Measurements from ENCODE around the gene AKAP1.

The AKAP1 gene

DNA sequence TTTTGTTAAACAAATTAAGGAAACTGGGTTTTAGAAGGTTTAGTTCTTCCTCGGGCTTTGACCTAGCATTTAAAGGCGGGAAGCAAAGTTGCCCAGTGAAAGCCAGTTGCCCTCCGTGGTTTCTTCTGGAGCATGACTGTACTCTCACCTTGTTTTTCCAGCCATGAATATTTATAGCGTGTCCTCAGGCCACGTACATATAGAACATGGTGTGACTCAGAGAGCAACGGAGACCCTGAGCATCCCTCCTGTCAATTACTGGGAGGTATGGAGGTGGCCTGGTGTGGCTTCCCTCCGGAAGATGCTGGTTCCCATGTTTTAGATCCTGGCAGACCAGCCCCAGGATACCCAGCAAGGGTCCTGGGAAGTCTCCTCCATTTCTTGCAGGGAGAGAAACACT is 48.4 kb downstream of the AKAP1 start:
- no peak for DNase-seq (ENCODE audit: low spot score)

DNA sequence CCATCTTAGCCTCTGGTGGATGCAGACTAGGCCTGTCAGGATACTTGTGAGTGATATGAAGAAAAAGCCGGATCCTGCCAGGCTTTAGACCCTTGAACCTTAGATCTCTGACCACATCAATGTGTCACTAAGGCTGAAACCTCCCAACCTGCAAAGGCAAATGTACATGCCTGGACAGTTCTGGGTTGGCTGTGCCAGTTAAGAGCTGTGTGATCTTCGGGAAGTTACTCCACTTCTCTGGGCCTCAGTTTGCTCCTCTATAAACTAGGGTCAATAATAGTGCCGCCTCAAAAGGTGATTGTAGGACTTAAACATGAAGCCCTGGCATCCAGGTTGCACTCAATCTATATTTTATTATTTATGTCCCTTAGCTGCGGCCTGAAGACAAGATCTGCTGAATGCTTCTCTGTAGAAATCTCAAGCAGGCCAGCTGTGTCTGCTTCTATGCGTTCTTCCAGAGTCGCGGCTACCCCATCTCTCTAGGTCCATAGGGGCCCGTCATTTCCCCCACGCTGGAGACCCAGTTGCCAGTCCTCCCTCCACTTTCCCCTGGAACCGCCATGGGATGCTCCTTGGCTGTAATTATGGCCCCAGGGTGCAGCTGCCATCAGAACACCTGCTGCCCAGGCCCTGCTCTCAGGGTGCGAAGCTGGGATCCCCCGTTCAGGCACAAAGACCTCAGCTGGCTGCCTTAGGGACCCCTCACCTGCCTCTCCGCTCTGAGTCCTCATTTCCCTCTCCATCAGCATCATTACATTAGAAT is 50.2 kb downstream of the AKAP1 start:
- DNase-seq (ENCODE audit: low spot score), result no peak

DNA sequence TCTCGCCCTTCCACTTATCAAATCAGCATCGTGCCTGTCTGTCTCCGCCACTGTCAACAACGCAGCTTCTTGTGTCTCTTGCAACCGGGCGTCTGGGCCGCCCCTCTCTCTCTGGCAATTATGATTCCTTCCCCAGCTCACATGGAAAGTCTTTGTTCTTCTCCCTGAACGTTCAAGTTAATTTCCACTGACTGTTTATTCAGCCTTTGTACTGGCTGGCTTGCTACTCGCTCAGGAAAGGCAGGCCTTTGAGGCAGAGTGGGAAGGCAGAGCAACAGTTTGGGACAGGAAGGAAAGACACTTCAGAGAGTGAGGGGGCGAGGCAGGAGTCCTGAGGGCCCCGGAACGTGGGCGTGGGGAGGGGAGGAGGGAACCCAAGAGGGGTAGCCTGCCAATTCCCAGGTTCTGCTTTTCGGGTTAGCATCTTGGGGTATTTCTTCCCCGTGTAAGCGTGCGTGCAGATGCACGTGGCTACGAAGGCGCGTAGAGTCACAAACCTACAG is 50.8 kb downstream of the AKAP1 start:
- DNase-seq (ENCODE audit: low spot score), result no peak

DNA sequence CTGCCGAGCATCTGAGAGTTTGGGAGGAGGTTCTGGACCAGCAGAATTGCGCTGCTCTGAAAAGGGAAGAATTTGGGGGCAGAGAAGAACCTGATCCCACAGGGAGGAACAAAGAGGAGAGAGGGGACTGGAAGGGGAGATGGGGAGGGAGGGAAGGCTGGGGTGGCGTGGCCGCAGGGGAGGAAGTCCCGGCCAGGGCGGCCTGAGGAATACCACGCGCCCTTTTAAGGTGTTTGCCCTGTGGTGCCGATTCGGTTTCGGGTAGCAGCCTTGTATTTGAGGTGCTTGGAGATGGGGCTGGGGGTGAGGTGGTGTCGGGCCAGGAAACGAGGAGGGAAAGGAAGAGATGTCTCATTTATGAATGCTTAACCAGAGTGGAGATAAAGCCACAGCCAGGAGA is 51.3 kb downstream of the AKAP1 start:
- DNase-seq (ENCODE audit: low spot score), result no peak

DNA sequence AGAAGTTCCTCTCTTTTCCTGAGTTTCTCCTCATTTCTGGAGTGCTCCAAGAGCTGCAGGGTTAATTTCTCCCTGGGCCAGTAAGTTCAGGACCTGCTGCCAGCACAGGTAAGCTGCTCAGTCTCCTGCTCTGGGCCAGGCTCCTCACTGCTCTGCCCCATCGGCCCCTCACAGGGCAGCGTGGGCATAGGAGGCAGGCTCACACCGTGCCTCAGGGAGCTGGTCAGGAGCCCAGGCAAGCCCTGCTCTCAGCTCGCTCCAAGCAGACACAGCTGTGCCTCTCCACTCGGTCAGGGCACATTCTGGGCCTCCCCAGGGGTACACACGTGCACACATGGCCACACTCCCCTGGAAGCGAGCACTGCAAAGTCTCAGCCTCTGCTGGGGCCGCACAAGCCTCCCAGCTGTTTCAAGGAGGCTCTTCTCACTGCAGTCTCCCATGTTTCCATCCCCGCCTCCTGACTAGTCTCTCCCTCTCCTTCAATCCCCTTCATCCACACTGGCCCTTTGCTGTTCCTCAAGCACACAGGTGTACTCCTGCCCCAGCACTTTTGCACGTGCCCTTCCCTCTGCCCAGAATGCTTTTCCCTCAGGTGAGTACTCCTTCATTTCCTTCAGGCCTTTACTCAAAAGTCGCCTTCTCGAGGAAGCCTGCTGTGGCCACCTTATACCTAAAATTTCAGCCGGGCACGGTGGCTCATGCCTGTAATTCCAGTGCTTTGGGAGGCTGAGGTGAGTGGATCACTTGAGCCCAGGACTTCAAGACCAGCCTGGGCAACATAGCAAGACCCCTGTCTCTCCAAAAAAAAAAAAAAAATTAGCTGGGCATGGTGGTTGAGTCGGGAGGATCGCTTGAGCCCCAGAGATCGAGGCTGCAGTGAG is 53.2 kb downstream of the AKAP1 start:
- no peak for DNase-seq (ENCODE audit: low spot score)

DNA sequence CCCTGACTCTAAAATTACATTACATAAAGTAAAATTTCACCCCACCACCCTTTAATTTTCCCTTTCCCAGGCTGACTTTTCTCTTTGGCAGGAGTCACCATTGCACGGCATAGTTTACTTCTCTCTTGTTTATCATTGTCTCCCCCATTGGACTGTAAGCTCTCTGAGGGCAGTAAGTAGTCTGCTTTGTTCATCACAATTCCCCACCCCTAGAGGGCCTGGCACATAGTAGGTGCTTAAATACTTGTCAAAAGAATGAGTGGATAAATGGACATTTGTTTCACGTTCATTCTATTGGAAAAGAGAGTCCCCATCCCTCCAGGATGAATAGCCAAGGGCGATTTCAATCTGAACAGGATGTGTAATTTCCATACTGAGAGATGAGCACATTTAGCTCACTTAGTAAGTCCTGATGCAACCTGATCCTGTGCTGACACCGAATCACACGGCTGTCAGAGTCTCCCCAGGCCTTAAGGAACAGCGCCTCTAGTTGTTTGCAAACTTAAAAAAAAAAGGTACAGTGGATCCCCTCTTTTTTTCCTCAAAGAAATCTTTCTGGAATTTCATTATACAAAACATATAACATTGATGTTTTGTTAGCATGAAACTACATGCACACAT is 54.0 kb downstream of the AKAP1 start:
- DNase-seq (ENCODE audit: low spot score), result no peak

DNA sequence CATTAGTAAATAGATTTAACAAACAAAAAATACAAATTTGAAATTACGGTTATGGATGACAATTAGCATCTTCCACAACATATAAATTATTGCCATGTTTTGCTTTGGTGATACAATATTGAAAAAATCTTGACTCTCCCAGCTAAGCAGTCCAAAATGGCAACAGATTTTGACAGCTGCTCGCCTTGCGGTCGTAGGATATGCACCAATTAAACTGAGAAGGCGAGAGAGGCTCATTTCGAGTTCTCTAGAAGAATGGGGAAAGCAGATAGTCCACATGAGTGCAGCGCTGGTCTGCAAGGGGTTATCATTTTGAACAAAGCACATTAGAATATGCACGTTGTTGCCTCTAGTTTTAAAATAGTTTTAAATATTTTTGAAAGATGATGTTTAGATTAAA is 55.3 kb downstream of the AKAP1 start:
- no peak for DNase-seq (ENCODE audit: low spot score)

DNA sequence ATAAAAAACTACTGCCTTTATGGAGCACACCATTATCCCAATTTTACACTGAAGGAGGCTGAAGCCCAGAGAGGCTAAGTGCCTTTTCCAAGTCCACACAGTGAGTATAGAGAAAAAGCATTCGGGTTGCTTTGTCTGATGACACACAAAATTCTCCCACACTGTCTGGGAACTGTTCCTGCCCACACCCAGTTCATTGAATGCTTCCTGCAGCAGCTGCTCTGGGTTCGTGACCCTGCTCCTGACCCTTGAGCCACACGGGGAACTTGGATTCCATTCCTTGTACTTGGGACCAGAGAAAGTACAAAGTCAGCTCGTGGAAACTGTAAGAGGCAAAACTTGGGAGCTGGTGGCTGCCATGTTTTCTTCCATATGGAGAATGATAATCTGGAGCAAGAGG is 57.9 kb downstream of the AKAP1 start:
- no peak for DNase-seq (ENCODE audit: low spot score)

DNA sequence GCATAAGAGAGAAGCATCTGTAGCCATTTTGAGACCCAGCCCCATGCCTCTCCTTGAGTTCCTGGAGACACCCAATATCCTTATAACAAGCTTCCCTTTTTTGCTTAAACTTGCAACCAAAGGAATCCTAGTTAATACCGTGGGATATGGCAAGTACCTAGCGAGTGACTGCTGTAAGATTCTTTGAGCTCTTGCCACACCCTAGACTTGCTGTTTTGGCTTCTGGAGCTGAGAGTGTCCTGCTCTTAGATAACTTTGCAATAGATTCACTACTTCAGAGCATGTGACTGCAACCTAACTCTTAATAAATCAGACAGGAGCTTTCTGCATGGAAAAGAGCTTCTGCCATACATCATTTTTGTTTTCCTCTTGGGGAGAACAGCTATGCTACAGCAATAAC is 58.3 kb downstream of the AKAP1 start:
- DNase-seq (ENCODE audit: low spot score), result no peak

DNA sequence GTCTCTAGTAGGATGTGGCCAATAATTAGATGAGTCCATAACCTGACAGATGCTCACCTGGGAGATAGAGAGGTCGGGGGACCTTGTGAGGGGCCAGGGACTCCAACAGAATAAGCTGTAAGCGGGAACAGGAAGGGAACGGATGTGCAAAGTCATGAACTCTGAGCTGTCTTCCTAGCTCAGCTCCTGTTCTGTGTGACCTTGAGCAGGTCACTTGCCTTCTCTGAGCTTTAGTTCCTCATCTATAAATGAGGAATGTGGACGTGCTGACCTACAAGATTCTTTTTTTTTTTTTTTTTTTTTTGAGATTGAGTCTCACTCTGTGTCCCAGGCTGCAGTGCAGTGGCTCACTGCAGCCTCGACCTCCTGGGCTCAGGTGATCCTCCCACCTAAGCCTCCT is 58.9 kb downstream of the AKAP1 start:
- no peak for DNase-seq (ENCODE audit: low spot score)

DNA sequence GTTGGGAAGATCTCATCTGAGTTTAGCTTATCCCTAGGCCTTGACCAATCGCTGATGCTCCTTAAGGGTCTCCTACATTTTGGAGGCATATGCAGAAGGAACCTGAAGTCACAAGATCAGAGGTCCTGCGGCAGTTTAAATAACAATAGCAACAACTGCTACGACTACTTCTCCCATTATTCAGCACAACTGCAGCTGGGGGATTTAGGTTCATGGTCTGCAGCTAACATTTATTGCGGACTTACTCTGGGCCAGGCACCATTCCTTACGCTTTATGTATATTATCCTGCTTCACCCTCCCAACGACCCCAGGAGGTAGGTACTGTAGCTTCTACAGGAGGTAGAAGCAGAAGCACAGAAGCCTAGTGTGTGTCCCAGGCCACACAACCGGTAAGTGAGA is 59.5 kb downstream of the AKAP1 start:
- no peak for DNase-seq (ENCODE audit: low spot score)

DNA sequence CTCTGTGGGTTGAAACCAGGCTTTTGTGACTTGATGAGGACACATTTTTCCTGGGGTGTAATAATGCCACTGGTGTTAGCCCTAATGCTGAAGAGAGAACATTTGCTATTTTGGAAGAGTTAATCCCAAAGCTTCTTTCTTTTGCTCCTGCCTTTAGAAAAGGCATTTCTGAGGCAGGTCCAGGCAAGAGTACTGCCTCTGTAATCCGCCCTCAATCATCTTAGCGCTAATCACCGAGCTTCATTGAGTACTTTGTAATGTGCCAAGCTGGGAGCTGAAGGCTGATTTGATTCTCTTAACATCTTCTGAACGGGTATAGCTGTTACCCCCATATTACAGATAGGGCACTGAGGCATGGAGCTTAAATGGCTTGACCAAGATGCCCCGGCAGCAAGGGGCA is 60.3 kb downstream of the AKAP1 start:
- no peak for DNase-seq (ENCODE audit: low spot score)

DNA sequence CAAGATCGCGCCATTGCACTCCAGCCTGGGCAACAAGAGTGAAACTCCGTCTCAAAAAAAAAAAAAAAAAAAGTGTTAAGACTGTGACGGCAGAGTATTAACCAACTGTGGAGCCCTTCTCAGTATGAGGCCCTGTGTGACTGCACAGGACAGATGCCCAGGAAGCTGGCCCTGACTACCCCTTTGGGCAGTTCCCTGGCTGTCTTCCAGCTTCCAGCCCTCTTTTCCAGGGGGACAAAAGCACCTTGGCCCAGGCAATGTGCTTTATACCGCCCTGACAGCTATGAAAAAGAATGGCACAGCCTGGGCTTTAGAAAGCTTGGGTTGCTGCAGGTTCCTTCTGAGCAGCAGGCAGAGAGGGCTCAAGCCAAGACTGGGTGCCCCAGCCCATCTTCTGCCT is 61.2 kb downstream of the AKAP1 start:
- DNase-seq (ENCODE audit: low spot score), result no peak

DNA sequence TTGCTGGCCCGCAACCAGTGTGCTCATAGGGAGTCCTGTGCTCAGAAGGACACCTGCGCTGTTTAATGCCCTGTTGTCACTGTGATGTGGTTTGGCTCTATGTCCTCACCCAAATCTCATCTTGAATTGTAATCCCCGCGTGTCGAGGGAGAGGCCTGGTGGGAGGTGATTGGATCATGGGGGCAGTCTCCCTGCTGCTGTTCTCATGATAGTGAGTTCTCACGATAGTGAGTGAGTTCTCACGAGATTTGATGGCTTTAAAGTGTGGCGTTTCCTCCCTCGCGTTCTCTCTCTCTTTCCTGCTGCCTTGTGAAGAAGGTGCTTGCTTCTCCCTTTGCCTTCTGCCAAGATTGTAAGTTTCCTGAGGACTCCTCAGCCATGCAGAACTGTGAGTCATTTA is 66.8 kb downstream of the AKAP1 start:
- no peak for DNase-seq (ENCODE audit: low spot score)

DNA sequence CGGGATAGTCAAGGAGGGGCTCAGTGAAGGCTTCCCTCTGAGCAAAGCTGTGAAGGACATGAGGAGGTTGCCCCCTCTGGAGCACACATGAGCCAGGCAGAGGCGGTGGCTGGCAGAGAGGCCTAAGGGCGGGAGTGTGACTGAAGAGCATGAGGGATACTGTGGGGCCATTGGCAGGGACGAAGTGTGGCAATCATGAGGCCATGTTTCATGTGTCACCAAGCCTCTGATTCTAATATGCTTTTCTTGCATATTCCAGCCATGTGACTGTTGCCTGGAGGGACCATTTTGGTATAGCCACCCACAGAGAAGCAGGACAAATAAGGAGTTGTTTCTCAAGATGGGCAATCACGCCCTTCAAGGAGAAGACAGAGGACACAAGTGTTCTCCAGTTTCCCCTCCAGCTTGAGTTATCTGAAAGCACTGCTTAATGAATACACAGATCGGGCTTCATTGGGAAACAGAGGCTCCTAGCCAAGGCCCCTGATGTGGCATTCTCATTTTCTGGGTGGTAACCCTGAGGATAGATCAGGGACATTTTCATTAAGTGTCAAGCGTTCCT is 68.0 kb downstream of the AKAP1 start:
- DNase-seq (ENCODE audit: low spot score), result no peak

DNA sequence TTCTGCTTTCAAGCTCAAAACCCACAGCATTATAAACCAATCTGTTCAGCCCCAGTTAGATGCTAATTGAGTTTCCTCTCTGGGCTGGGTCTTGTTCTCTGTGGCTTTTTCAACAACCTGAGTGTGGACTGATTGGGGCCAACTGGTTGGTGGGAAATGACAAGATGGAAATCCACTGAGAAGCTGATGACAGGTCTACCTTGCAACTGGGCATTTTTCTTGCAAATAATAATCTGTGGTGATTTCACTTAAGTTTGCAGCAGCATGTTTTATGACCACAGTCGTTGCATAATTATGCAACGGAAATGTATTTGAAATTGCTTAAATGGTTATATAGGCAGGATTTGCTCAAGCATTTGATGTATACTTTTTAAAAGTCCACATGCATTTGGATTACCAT is 69.9 kb downstream of the AKAP1 start:
- DNase-seq (ENCODE audit: low spot score), result no peak

DNA sequence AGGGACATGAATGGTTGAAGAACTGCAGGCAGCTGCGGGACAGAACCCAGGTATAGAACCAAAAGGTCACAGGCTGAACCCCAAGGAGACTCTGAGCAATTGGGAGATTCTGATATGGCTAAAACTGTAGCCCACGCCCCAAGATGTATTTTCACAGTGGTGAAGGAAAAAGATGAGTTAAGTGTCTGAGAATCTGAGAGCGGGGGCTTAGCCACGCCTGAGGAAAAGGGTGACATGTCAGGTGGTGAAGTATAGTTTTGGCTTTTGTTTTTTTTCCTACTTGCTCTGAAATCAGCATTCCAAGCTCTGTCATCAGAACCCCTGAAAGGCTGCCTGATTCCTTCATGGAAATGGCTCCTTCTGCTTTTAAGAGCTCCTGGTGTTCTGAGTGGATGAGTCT is 73.3 kb downstream of the AKAP1 start:
- DNase-seq (ENCODE audit: low spot score), result no peak

DNA sequence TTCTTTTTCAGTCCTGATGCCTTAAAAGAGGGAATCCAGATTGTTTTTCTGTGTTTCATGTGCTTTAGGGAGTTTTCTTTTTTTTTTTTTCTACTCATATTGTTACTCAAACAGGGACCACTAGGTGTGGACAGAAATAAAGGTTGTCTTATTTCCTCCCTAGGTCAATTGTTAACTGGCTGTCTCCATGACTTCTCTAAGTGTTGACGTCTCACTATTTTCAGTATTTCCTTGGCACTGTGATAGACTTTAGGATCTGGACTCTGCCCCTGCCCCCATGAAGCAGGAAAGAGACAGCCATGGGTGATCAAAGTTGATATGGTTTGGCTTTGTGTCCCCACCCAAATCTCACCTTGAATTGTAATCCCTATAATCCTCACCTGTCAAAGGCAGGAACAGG is 73.7 kb downstream of the AKAP1 start:
- DNase-seq (ENCODE audit: low spot score), result no peak

DNA sequence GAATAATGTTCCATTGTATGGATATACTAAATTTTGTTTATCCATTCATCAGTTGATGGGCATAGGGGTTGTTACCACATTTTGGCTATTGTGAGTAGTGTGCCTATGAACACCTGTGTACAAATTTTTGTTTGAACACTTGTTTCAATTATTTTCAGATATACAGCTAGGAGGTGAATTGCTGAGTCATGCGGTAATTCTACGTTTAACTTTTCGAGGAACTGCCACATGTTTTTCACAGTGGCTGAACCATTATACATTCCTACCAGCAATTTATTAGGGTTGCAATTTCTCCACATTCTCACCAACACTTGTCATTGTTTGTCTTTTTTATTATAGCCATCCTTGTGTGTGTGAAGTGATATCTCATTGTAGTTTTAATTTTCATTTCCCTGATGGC is 75.6 kb downstream of the AKAP1 start:
- DNase-seq (ENCODE audit: low spot score), result no peak

DNA sequence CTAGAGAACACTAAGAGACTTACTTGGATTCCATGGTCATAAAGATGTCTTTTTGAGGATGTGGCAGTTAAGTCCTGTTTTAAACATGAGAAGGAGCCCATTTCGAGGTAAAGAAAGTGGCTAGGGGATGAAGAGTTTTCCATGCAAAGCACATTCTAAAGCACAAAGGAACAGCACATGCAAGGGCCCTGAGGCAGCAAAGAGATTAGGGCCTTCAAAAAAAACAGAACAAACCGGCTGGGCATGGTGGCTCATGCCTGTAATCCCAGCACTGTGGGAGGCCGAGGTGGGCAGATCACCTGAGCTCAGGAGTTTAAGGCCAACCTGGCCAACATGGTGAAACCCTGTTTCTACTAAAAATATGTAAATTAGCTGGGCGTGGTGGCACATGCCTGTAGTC is 79.8 kb downstream of the AKAP1 start:
- no peak for DNase-seq (ENCODE audit: low spot score)

DNA sequence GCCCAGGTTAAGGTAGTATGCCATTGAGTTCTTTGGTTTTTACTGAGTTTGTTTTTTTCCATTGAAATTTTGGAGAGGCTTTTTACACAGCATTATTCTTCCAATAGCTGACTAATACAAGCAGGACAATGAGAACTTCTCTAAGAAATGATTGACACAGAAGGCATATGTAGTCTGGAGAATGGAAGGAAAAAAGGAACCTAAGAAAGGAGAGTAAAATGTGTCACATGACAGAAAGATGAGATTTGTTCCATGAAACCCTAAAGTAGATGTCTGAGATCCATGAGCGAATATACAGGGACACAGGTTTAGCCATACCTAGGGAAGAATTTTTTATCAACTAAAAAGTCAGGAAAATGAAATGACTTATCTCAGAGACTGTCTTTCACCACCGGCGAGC is 80.7 kb downstream of the AKAP1 start:
- no peak for DNase-seq (ENCODE audit: low spot score)

DNA sequence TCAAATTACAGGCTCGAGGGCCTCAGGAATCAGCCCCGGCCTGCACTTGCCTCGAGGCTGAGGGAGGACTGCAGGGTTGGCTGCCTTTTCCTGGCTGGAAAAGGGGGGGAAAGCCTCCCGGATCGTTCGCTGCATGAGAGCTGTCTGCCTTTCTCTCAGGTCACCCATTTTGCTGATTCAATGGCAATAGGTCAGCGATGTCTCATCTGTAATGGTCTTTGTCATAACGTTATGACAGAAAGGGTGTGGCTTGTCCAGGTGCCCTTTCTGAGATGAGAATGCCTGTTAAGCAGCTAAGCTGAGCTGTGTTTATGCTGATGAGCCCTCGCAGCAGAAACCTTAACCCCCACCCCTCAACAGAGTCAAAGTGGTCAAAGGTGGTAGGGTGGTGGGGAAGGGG is 81.8 kb downstream of the AKAP1 start:
- no peak for DNase-seq (ENCODE audit: low spot score)

DNA sequence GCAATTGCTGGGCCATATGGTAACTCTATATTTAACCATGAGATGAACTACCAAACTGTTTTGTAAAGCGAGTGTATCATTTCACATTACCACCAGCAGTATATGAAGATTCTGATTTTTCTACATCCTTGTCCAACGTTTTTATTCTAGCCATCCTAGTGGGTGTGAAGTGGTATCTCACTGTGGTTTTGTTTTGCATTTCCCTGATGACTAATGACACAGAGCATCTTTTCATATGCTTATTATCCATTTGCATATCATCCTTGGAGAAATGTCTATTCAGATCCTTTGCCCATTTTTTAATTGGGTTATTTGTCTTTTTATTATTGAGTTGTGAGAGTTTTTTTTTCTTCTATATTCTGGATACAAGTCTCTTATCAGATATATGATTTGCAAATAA is 83.6 kb downstream of the AKAP1 start:
- DNase-seq (ENCODE audit: low spot score), result no peak
